ENCODE data around the gene PCDHGB2.
A peak's percentile ranks its signal among the peaks of the same experiment; 100 is the strongest.
"Not testable (repeated sequence)": the region's sequence is repeated elsewhere in the genome, so short reads cannot be mapped to it uniquely, and the experiment has no call there.

PCDHGB2 gene

DNA sequence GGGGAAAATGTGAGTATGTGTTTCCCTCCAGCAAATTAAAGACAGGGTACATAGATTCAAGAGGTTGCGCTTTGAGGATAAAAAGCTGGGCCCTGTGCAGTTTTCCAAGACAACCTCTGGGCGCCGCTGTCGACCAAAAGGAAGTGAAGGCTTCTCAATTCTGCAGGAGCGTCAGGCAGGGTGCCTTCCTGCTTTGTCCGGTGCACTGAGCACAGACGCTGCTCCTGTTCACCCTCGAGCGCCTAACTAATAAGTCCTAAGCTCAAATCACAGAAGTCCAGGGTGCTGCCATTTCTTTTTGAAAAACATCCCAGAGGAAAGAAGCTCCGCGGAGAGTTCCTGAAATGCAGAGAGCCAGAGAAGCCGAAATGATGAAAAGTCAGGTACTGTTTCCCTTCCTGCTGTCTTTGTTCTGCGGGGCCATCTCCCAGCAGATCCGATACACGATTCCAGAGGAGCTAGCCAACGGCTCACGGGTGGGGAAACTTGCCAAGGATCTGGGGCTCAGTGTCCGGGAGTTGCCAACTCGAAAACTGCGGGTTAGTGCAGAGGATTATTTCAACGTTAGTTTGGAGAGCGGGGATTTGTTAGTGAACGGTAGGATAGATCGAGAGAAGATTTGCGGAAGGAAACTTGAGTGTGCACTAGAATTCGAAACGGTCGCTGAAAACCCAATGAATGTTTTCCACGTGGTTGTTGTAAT is 9.7 kb upstream of the PCDHGB2 start, which contains the start of gene PCDHGB1:
TSS of gene PCDHGB1 (plus strand) at position 183 of the 703 bp plus-strand sequence. CDS start at position 345, 162 bp downstream.
- FAIRE-seq = no peak

DNA sequence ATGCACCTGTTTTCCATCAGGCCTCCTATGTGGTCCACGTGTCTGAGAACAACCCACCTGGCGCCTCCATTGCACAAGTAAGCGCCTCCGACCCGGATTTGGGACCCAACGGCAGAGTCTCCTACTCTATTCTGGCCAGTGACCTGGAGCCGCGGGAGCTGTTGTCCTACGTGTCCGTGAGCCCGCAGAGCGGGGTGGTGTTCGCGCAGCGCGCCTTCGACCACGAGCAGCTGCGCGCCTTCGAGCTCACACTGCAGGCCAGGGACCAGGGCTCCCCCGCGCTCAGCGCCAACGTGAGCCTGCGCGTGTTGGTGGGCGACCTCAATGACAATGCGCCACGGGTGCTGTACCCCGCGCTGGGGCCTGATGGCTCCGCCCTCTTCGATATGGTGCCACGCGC is 8.2 kb upstream of the PCDHGB2 start:
- FAIRE-seq (no peak), DNase-seq (ENCODE audit: low spot score) (no peak)

More for the DNA sequence above, 9.7 kb upstream of the PCDHGB2 start, which contains the start of gene PCDHGB1:
- peak; percentile 69 for DNase-seq (ENCODE audit: low spot score)

DNA sequence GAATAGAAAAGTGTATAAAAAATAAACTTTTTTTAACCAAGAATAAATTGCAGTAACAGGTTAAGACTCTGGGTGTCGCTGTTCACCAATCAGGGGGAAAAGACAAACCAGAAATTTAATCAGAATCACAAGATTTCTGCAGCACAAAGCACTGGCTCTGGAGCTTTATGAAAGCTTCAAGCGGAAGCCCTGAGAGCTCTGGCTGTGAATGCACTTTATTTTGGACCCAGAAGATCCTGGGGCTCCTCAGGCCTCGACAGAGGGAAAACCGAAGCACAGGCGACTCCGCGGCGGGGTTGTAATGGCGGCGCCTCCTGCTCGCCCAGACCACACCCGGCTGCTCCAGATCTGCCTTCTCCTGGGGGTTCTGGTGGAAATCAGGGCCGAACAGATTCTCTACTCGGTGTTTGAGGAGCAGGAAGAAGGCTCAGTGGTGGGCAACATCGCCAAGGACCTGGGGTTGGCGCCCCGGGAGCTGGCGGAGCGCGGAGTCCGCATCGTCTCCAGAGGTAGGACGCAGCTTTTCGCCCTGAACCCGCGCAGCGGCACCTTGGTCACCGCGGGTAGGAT is 4.8 kb upstream of the PCDHGB2 start, which contains the start of gene PCDHGA4:
TSS of gene PCDHGA4 (plus strand) at position 122 of the 570 bp plus-strand sequence. CDS start at position 209, 87 bp downstream.
- DNase-seq (ENCODE audit: low spot score) (no peak), FAIRE-seq (no peak)

DNA sequence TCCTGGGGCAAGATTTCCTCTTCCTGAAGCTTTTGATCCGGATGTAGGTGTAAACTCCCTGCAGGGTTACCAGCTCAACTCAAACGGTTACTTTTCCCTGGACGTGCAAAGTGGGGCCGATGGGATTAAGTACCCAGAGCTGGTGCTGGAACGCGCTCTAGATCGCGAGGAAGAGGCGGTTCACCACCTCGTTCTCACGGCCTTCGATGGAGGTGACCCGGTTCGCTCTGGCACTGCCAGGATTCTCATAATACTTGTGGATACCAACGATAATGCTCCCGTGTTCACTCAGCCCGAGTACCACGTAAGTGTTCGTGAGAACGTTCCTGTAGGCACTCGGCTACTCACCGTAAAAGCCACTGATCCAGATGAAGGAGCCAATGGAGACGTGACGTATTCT is 4.2 kb upstream of the PCDHGB2 start:
- FAIRE-seq (no peak), DNase-seq (ENCODE audit: low spot score) (no peak)

DNA sequence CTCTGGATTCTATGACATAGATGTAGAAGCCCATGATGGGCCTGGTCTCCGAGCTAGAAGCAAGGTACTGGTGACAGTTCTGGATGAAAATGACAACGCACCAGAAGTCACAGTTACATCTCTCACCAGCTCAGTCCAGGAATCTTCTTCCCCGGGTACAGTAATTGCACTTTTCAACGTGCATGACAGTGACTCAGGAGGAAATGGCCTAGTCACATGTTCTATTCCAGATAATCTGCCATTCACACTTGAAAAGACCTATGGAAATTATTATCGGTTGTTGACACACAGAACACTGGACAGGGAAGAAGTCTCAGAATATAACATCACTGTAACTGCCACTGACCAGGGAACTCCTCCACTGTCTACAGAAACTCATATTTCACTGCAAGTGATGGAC is 3.7 kb upstream of the PCDHGB2 start:
- DNase-seq (ENCODE audit: low spot score) (no peak), FAIRE-seq (no peak)

DNA sequence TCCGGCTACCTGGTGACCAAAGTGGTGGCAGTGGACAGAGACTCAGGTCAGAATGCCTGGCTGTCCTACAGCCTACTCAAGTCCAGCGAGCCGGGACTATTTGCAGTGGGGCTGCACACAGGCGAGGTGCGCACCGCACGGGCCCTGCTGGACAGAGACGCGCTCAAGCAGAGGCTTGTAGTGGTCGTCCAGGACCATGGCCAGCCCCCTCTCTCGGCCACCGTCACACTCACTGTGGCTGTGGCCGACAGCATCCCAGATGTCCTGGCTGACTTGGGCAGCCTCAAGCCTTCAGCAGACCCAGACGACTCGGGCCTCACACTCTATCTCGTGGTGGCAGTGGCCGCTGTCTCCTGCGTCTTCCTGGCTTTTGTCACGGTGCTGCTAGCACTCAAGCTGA is 2.8 kb upstream of the PCDHGB2 start:
- FAIRE-seq (no peak), DNase-seq (ENCODE audit: low spot score) (no peak)

DNA sequence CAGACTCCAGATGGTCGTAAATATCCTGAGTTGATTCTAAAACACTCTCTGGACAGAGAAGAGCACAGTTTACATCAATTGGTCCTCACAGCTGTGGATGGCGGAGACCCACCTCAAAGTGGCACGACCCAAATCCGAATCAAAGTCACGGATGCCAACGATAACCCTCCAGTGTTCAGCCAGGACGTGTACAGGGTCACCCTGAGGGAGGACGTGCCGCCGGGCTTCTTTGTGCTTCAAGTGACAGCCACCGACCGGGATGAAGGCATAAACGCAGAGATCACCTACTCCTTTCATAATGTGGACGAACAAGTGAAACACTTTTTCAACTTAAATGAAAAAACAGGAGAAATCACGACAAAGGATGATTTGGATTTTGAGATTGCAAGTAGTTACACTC is 891 bp downstream of the PCDHGB2 start:
- FAIRE-seq = no peak
- no peak for DNase-seq (ENCODE audit: low spot score)

DNA sequence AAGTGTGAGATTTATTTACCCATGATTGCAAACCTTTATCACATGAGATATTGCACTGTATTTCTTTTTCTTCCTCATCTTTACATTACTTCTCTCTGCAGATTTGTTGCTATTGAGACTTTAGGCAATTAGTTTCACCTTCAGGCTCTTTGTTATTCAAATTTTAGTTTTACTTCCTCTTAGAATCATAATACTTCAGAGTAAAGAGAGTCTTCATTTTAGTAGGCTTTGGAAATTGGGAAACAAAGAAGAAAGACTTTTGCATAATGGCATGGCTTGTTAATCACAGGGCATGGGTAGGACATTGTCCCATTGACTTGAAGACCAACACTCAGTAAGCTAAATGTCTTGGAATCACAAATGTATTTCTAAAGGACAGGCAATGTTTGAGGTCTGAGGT is 2.9 kb downstream of the PCDHGB2 start:
- DNase-seq (ENCODE audit: low spot score) (no peak), FAIRE-seq (no peak)

DNA sequence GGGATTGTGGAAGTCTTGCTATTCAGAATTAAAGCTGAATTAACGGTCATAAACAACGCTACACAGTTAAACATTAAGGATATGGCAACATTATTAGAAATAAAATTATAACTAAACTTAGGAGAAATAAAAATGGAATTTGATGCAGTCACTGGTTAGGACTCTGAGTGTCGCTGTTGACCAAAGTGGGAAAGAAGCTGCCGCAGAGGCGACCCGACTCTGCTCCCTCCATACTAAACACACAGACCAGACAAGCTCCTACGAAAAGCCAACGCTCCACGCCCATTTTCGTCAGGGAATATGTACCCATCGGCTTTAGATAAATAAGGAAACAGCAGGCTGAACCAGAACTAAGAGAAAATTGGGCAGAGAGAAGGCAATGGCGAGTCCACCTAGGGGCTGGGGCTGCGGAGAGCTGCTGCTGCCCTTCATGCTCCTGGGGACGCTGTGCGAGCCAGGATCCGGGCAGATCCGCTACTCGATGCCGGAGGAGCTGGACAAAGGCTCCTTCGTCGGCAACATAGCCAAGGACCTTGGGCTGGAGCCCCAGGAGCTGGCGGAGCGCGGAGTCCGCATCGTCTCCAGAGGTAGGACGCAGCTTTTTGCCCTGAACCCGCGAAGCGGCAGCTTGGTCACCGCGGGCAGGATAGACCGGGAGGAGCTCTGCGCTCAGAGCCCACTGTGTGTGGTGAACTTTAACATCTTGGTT is 4.3 kb downstream of the PCDHGB2 start, which contains the start of gene PCDHGA5:
TSS of gene PCDHGA5 (plus strand) at position 211 of the 709 bp plus-strand sequence. CDS start at position 380, 169 bp downstream.
- no peak for FAIRE-seq
- DNase-seq (ENCODE audit: low spot score) = no peak

DNA sequence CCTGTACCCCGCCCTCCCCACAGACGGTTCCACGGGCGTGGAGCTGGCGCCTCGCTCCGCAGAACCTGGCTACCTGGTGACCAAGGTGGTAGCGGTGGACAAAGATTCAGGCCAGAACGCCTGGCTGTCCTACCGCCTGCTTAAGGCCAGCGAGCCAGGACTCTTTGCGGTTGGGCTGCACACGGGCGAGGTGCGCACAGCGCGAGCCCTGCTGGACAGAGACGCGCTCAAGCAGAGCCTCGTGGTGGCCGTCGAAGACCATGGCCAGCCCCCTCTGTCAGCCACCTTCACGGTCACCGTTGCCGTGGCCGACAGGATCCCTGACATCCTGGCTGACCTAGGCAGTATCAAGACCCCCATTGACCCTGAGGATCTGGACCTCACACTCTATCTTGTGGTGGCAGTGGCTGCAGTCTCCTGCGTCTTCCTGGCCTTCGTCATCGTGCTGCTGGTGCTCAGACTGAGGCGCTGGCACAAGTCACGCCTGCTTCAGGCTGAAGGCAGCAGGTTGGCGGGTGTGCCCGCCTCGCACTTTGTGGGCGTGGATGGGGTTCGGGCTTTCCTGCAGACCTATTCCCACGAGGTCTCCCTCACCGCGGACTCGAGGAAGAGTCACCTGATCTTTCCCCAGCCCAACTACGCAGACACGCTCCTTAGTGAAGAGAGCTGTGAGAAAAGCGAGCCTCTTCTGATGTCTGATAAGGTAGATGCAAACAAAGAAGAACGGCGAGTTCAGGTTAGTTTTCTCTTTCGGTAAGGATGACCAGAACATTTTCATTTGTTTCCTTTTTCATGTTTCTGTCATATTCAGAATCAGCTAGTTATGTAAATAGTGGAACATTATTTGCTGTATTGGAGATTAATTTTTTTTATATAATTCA is 6.5 kb downstream of the PCDHGB2 start:
- DNase-seq (ENCODE audit: low spot score) = no peak
- FAIRE-seq = no peak

DNA sequence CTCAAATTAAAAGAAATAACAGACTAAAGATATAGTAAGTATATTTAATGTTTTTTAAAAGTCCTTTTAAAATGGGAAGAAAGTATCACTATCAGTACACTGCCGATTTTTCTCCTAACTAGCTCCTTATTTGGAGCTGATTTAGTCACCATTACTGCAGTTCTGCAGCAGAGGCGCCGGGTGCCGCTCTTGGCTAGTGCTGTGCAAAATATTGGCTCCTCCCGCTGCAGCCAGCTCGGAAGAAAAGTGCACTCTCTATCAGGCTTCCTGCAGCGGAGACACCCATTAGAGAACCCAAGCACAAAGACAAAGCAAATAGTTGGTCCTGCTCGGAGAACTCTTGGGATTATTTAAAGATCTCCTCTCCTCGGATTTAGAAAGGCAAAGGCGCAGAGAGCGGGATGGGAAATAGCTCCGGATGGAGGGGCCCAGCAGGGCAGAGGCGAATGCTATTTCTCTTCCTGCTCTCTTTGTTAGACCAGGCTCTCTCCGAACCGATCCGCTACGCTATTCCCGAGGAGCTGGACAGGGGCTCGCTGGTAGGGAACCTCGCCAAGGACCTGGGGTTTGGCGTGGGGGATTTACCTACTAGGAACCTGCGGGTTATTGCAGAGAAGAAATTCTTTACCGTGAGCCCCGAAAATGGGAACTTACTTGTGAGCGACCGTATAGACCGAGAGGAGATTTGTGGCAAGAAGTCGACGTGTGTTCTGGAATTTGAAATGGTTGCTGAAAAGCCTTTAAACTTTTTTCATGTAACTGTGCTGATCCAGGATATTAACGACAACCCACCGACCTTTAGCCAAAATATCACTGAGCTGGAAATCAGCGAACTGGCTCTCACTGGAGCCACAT is 10.4 kb downstream of the PCDHGB2 start, which contains the start of gene PCDHGB3:
TSS of gene PCDHGB3 (plus strand) at position 249 of the 855 bp plus-strand sequence. CDS start at position 402, 153 bp downstream.
- no peak for DNase-seq (ENCODE audit: low spot score)

DNA sequence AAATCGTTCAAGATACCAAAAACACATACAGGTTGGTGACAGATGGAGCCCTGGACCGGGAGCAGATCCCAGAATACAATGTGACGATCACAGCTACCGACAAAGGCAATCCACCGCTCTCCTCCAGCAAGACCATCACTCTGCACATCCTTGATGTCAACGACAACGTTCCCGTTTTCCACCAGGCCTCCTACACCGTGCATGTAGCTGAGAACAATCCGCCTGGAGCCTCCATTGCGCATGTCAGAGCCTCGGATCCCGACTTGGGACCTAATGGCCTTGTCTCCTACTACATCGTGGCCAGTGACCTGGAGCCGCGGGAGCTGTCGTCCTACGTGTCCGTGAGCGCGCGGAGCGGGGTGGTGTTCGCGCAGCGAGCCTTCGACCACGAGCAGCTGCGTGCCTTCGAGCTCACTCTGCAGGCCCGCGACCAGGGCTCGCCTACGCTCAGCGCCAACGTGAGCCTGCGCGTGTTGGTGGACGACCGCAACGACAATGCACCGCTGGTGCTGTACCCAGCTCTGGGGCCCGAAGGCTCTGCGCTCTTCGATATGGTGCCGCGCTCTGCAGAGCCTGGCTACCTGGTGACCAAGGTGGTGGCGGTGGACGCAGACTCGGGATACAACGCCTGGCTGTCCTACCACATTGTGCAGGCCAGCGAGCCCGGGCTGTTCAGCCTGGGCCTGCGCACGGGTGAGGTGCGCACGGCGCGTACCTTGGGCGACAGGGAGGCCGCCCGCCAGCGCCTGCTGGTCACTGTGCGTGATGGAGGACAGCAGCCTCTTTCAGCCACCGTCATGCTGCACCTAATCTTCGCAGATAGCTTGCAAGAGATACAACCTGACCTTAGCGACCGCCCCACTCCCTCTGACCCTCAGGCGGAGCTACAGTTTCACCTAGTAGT is 12.0 kb downstream of the PCDHGB2 start:
- FAIRE-seq (no peak), DNase-seq (ENCODE audit: low spot score) (no peak)

More for the DNA sequence above, 10.4 kb downstream of the PCDHGB2 start, which contains the start of gene PCDHGB3:
- no peak for FAIRE-seq

DNA sequence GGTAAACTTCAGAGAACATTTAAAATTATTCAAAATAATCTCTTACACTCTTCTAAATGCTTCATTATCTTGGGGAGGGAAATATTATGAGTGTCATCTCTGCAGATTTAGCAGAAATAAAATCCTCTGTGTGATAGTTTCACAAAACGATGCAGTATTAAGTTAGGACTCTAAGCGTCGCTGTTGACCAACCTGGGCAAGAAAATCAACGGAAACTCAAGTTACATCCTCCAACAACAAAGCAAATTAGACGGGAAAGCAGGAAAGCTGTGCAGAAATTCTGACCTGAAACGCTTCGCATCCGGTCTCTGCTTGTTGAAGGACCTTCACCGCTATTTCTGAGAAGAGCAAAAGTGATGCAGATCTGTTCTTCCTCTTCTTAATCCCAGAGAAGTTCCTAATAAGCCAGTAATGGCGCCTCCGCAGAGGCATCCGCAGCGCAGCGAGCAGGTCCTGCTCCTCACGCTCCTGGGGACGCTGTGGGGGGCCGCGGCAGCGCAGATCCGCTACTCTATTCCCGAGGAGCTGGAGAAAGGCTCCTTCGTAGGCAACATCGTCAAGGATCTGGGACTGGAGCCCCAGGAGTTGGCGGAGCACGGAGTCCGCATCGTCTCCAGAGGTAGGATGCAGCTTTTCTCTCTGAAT is 14.0 kb downstream of the PCDHGB2 start, which contains the start of gene PCDHGA6:
TSS of gene PCDHGA6 (plus strand) at position 219 of the 645 bp plus-strand sequence. CDS start at position 412, 193 bp downstream.
- FAIRE-seq = no peak
- DNase-seq (ENCODE audit: low spot score) = no peak

DNA sequence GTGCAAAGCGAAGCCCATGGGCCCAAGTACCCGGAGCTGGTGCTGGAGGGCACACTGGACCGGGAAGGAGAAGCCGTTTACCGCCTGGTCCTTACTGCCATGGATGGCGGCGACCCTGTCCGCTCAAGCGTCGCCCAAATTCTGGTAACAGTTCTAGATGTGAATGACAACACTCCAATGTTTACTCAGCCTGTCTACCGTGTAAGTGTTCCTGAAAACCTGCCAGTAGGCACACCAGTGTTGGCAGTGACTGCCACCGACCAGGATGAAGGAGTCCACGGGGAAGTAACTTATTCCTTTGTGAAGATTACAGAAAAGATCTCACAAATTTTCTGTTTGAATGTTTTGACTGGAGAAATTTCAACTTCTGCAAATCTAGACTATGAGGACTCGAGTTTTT is 14.8 kb downstream of the PCDHGB2 start:
- no peak for DNase-seq (ENCODE audit: low spot score)
- no peak for FAIRE-seq

DNA sequence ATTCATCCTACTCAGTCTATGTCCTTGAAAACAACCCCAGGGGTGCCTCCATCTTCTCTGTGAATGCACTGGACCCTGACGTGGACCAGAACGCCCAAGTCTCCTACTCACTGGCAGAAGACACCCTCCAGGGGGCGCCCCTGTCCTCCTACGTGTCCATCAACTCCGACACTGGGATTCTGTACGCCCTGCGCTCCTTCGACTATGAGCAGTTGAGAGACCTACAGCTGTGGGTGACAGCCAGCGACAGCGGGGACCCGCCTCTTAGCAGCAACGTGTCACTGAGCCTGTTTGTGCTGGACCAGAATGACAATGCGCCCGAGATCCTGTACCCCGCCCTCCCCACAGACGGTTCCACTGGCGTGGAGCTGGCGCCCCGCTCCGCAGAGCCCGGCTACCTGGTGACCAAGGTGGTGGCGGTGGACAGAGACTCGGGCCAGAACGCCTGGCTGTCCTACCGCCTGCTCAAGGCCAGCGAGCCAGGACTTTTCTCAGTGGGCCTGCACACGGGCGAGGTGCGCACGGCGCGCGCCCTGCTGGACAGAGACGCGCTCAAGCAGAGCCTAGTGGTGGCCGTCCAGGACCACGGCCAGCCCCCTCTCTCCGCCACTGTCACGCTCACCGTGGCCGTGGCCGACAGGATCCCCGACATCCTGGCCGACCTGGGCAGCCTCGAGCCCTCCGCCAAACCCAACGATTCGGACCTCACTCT is 15.8 kb downstream of the PCDHGB2 start:
- not testable (repeated sequence) for FAIRE-seq; DNase-seq (ENCODE audit: low spot score)

DNA sequence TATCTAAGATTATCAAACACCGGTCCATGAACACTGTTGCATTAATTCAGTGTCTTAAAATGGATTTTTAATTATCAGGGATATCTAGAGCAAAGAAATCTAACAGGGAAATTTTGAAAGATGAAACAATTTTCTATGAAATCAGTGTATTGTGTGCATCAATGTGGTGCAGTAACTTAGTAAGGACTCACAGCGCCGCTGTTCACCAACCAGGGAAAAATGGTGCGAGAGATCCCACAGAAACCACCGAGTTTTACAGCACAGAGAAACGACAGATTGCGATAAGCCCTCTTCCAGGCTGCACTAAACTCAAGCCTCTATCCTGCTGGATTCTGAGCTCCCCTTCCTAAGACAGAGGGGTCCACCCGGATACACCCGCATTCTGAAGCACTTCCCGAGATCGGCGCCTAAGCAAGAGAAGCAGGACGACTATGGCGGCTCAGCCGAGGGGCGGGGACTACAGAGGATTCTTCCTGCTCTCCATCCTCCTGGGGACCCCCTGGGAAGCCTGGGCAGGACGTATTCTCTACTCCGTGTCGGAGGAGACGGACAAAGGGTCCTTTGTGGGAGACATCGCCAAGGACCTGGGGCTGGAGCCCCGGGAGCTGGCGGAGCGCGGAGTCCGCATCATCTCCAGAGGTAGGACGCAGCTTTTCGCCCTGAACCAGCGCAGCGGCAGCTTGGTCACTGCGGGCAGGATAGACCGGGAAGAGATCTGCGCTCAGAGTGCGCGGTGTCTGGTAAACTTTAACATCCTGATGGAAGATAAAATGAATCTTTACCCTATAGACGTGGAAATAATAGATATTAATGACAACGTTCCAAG is 22.9 kb downstream of the PCDHGB2 start, which contains the start of gene PCDHGA7:
TSS of gene PCDHGA7 (plus strand) at position 274 of the 826 bp plus-strand sequence. CDS start at position 432, 158 bp downstream.
- no peak for FAIRE-seq
- DNase-seq (ENCODE audit: low spot score) = no peak

DNA sequence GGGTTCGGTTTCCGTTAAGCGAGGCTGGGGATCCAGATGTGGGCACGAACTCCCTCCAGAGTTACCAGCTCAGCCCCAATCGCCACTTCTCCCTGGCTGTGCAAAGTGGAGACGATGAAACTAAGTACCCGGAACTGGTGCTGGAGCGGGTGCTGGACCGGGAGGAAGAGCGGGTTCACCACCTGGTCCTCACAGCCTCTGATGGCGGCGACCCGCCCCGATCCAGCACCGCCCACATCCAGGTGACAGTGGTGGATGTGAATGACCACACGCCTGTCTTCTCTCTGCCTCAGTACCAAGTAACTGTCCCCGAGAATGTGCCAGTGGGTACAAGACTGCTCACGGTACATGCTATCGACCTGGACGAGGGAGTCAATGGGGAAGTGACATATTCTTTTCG is 23.6 kb downstream of the PCDHGB2 start:
- FAIRE-seq (no peak), DNase-seq (ENCODE audit: low spot score) (no peak)

Data from urothelium cell line (cell line).